ENCODE results near the gene CACNA2D1.

DNA sequence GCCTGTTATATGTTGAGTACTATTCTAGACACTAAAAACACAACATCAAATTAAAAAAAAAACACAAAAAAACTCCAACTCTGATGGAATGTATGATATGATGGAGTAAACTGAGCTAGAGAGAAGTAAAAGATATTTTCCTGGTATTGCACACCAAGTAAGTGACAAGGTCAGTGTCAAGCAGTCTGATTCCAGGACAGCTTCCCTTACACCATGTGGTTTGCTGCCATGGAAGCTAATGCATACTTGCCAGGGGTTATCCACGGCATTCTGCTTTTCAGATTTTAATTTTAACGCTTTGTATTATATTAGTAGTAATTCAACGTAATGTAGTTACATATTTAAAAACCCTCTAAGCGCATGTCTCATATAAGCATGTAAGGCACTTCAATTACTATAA is 48.4 kb downstream of the CACNA2D1 start:
- TF ChIP-seq EP300 (IDR thresholded peaks at IDR 0.05) (no peak), POLR2A (IDR thresholded peaks at IDR 0.05) (no peak), POLR2AphosphoS5 (IDR thresholded peaks at IDR 0.05) (no peak)
- TF ChIP-seq, protein P1, sequence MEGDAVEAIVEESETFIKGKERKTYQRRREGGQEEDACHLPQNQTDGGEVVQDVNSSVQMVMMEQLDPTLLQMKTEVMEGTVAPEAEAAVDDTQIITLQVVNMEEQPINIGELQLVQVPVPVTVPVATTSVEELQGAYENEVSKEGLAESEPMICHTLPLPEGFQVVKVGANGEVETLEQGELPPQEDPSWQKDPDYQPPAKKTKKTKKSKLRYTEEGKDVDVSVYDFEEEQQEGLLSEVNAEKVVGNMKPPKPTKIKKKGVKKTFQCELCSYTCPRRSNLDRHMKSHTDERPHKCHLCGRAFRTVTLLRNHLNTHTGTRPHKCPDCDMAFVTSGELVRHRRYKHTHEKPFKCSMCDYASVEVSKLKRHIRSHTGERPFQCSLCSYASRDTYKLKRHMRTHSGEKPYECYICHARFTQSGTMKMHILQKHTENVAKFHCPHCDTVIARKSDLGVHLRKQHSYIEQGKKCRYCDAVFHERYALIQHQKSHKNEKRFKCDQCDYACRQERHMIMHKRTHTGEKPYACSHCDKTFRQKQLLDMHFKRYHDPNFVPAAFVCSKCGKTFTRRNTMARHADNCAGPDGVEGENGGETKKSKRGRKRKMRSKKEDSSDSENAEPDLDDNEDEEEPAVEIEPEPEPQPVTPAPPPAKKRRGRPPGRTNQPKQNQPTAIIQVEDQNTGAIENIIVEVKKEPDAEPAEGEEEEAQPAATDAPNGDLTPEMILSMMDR (IDR thresholded peaks at IDR 0.05): no peak
